Esophagus squamous epithelium (tissue), 5 donors: ENCODE results near the gene DLGAP1. TPM values are rescaled to one million over a fixed set of nuclear protein-coding genes. Genes with fewer than 3 reads are reported as not detected.

Experiments
- DNase-seq: peaks from one replicate; lab custom pipeline; 2025; lab: John Stamatoyannopoulos, UW
- H3K27ac ChIP-seq, 4 donors: fragments of 200-600 bp; sonication (generic); one replicate each; pipeline ENCODE4 v1.5.1; 2016 to 2019; ENCODE audit warnings: mild to moderate bottlenecking in 1 of 4
- H3K27me3 ChIP-seq, 4 donors: fragments of 200-600 bp; sonication (generic); 1 replicate in 3 of 4; 2 replicates in 1 of 4; pipeline versions ENCODE4 v1.5.1 to v1.6.0; 2017 to 2021; ENCODE audit warnings: antibody characterized with exemption in 1 of 4
- H3K36me3 ChIP-seq, 3 donors: fragments of 200-600 bp; sonication (generic); one replicate each; pipeline ENCODE4 v1.5.1; 2016 to 2019
- H3K4me1 ChIP-seq, 3 donors: fragments of 200-600 bp; sonication (generic); one replicate each; pipeline ENCODE4 v1.5.1; 2017 to 2019
- H3K4me3 ChIP-seq, 4 donors: fragments of 200-600 bp; sonication (generic); 1 replicate in 3 of 4; 2 replicates in 1 of 4; pipeline ENCODE4 v1.5.1; 2016 to 2019; ENCODE audit warnings: mild to moderate bottlenecking in 2 of 4, moderate library complexity in 1 of 4
- H3K9me3 ChIP-seq, 3 donors: fragments of 200-600 bp; sonication (generic); one replicate each; pipeline ENCODE4 v1.5.1; 2016 to 2019
- CTCF ChIP-seq, 6 experiments: fragments of 450-650 bp in 4 of 6; fragments of 200-600 bp in 2 of 6; sonication (generic) in 2 of 6; IDR thresholded peaks; one replicate each; pipeline ENCODE4 v1.5.1; 2016 to 2019; ENCODE audit warnings: antibody characterized with exemption in 6 of 6, mild to moderate bottlenecking in 4 of 6, moderate library complexity in 4 of 6
- POLR2A ChIP-seq, 4 donors: fragments of 450-650 bp; IDR thresholded peaks; one replicate each; pipeline ENCODE4 v1.6.1; 2017; ENCODE audit warnings: antibody characterized with exemption in 4 of 4, mild to moderate bottlenecking in 4 of 4, moderate library complexity in 3 of 4
- WGBS, 2 donors: methylation state at CpG; one replicate each; pipeline ENCODE4 v1.1.5; 2018; 5-methylcytosine and 5-hydroxymethylcytosine counted together
- intact Hi-C: fragments of 100-400 bp; cut with DNase I; formaldehyde crosslinking; loops from one replicate; pipeline ENCODE4 v1.15.0; 2022
- small RNA-seq, 4 donors: library from RNA; depleted of rRNA; stranded (forward); fragments of <200 nt; gene quantifications; one replicate each; pipeline ENCODE3, GENCODE V24; 2016
- total RNA-seq, 4 donors: library from RNA; depleted of rRNA; stranded (reverse); fragments of >200 nt; gene quantifications; one replicate each; pipeline ENCODE4 v1.1.0, GENCODE V29; 2016
- donor health status: DM: yes; HTN: yes; CAD: no.

Gene DLGAP1
- total RNA-seq, 4 donors from 2014 or later = 0.09 to 1.5 (median 0.52) TPM

GRCh38 chr18:3448838-3449511 is 1006.1 kb downstream of the DLGAP1 start:
- intact Hi-C loops = loop anchor here (5.0 to 10.0 kb wide), 2 partner anchors 143 to 164 kb away; no protein-coding TSS in a partner anchor
- TF ChIP-seq CTCF (IDR thresholded peaks at IDR 0.05) (peak in 1 of 6 experiments; percentile 6), POLR2A (IDR thresholded peaks at IDR 0.05) (peak in 3 of 4 donors; percentile 85 to 90 (median 87))
- 0 to 1% methylated on average over 28 to 32 of the region's 38 CpGs for WGBS, 2 donors
- Histone ChIP-seq H3K27ac (peak overlapping the region; percentile 97 to 99 (median 99)), H3K4me1 (peaks cover 10 to 40% (median 12%) of the 10 kb centered on the region in 3 donors), H3K36me3 (no peaks in the 10 kb centered on the region), H3K27me3 (no peaks in the 10 kb centered on the region), H3K4me3 (peak overlapping the region; percentile 80 to 95 (median 83)), H3K9me3 (no peaks in the 10 kb centered on the region)
- no peak for DNase-seq

GRCh38 chr18:3447895-3448837 is 1006.9 kb downstream of the DLGAP1 start:
- DNase-seq = peak; percentile 49
- peak overlapping the region; percentile 80 to 95 (median 83) for H3K4me3 ChIP-seq
- no peaks in the 10 kb centered on the region for H3K27me3 ChIP-seq
- H3K36me3 ChIP-seq = no peaks in the 10 kb centered on the region
- WGBS, 2 donors = 0 to 2% methylated on average over 11 to 20 of the region's 63 CpGs
- TF ChIP-seq POLR2A (IDR thresholded peaks at IDR 0.05) (peak in 3 of 4 donors; percentile 79 to 95 (median 92)), CTCF (IDR thresholded peaks at IDR 0.05) (peak in 1 of 6 experiments; percentile 12)
- peaks cover 8 to 33% (median 12%) of the 10 kb centered on the region in 3 donors for H3K4me1 ChIP-seq
- intact Hi-C loops = loop anchor here (5.0 to 10.0 kb wide), 2 partner anchors 144 to 163 kb away; no protein-coding TSS in a partner anchor
- H3K27ac ChIP-seq = peak overlapping the region; percentile 97 to 99 (median 99)
- H3K9me3 ChIP-seq = no peaks in the 10 kb centered on the region

- H3K27me3 ChIP-seq = no peaks in the 10 kb centered on the region
- H3K36me3 ChIP-seq = no peaks in the 10 kb centered on the region
- H3K9me3 ChIP-seq = no peaks in the 10 kb centered on the region
- H3K27ac ChIP-seq = peak overlapping the region; percentile 97 to 99 (median 99)
- H3K4me3 ChIP-seq = peak overlapping the region; percentile 80 to 95 (median 83)
- 2 to 8% methylated on average over 22 of the region's 22 CpGs for WGBS, 2 donors
- DNase-seq = no peak
- intact Hi-C loops = loop anchor here (5.0 to 10.0 kb wide), 2 partner anchors 145 to 162 kb away; no protein-coding TSS in a partner anchor
- H3K4me1 ChIP-seq = peaks cover 7 to 25% (median 12%) of the 10 kb centered on the region in 3 donors
- no peak for TF ChIP-seq CTCF (IDR thresholded peaks at IDR 0.05)
- no peak for TF ChIP-seq POLR2A (IDR thresholded peaks at IDR 0.05)
These were observed 1007.8 kb downstream of the DLGAP1 start for GRCh38 chr18:3447068-3447894.

Small RNA genes within 50 kb of the gene (small RNA-seq; reads per million reads assigned to genes)
- 0 reads per million in 4 donors for gene AP005208.1
- gene AP005403.1 = 0 reads per million in 4 donors
- 0 reads per million in 4 donors for gene MIR6718
- 0 reads per million in 4 donors for gene RN7SL39P
- 0 reads per million in 4 donors for gene RNU6-831P
